Spleen (tissue), 7 donors: ENCODE data around the gene ACSF3.

Experiments used
- POLR2A ChIP-seq, 3 donors: fragments of 450-650 bp; IDR thresholded peaks; one replicate each; pipeline ENCODE4 v1.5.1; 2017; ENCODE audit warnings: antibody characterized with exemption in 3 of 3, mild to moderate bottlenecking in 1 of 3
- POLR2AphosphoS5 ChIP-seq, 3 donors: sonication (generic); formaldehyde crosslinking; IDR thresholded peaks; one replicate each; pipeline ENCODE4 v1.5.1; 2017; ENCODE audit warnings: antibody characterized with exemption in 3 of 3
- TF ChIP-seq, protein P1 (sequence below), 11 experiments: fragments of 200-600 bp in 7 of 11; fragments of 450-650 bp in 4 of 11; sonication (generic) in 4 of 11; IDR thresholded peaks in 8 of 11; conservative IDR thresholded peaks in 3 of 11; 1 replicate in 7 of 11; 2 replicates in 4 of 11; pipeline versions ENCODE4 v1.4.0 to v1.8.0; 2016 to 2021; ENCODE audit warnings: antibody characterized with exemption in 11 of 11, inconsistent platforms in 4 of 11, mild to moderate bottlenecking in 1 of 11
- donor health status: DM: no; HTN: no; CAD: no; lungs with moderate emphysema.
- donor health status: DM: no; HTN: no; CAD: no.
- donor health status: DM: no; HTN: no; CAD: no.

DNA sequence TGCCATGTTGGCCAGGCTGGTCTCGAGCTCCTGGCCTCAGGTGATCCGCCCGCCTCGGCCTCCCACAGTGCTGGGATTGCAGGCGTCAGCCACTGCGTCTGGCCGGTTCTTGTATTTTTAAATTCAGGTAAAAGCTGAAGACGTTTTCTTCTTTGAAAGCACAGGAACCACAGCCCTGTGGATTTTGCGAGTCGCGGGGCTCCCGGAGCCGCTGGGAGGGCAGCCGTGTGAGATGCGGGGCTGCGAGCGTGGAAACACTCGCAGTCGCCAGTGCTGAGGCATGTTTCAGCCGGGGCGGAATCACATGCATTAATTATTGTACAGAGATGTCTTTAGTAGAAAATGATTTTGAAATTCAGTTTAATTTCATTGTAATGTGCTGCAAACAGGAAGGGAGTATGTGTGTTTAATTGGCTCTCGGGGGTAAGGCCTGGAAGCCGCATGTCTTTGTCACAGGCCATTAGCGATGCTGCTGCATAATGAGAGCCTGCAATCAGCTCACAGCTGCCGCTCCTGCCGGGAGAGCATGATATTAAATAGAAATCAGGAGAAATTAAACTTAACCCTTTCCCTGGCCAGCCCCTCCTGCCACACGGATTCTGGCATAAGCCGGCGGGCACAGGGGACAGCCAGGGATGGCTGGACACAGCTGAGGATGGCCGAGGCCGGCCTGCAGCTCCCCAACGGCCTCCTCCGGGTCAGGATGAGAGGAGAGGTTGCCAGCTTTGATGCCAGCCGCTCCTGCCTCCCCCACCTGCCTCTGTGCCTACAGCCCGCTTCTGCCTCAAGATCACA, 42.5 kb downstream of the ACSF3 start:
- TF ChIP-seq, protein P1, sequence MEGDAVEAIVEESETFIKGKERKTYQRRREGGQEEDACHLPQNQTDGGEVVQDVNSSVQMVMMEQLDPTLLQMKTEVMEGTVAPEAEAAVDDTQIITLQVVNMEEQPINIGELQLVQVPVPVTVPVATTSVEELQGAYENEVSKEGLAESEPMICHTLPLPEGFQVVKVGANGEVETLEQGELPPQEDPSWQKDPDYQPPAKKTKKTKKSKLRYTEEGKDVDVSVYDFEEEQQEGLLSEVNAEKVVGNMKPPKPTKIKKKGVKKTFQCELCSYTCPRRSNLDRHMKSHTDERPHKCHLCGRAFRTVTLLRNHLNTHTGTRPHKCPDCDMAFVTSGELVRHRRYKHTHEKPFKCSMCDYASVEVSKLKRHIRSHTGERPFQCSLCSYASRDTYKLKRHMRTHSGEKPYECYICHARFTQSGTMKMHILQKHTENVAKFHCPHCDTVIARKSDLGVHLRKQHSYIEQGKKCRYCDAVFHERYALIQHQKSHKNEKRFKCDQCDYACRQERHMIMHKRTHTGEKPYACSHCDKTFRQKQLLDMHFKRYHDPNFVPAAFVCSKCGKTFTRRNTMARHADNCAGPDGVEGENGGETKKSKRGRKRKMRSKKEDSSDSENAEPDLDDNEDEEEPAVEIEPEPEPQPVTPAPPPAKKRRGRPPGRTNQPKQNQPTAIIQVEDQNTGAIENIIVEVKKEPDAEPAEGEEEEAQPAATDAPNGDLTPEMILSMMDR (IDR thresholded peaks at IDR 0.05 in 8 of 11, conservative IDR thresholded peaks at IDR 0.05 in 3 of 11): no peak
- TF ChIP-seq POLR2AphosphoS5 (IDR thresholded peaks at IDR 0.05) (peak in 1 of 3 donors; percentile 4), POLR2A (IDR thresholded peaks at IDR 0.05) (no peak)
